Endothelial cell of umbilical vein (primary cell): Measurements from ENCODE around the gene TNFRSF8. TPM values are rescaled to one million over a fixed set of nuclear protein-coding genes. Genes with fewer than 3 reads are reported as not detected.

Source experiments
- BruUV-seq: library from RNA; stranded (reverse); fragments of 400-500 nt; replicated peaks from 2 replicates; lab custom pipeline; 2021; lab: Mats Ljungman, UMichigan
- CTCF ChIA-PET: fragments of 300-600, 350-600 bp; sonication (Branson Sonifier 250); formaldehyde crosslinking; loops from one replicate; lab custom pipeline; 2021; ENCODE audit warnings: antibody characterized with exemption, inconsistent platforms; lab: Charles Lee
- POLR2A ChIA-PET: fragments of 300-600, 350-600 bp; sonication (Branson Sonifier 250); formaldehyde crosslinking; loops from one replicate; lab custom pipeline; 2021; ENCODE audit warnings: antibody characterized with exemption, inconsistent platforms; lab: Charles Lee
- DNase-seq: peaks from one replicate; pipeline ENCODE4 v3.0.0-alpha.2; 2011; ENCODE audit warnings: low read depth, low spot score
- FAIRE-seq: peaks from 2 replicates; lab custom pipeline; 2011; peaks lifted over from hg19 to GRCh38; lab: Jason Lieb, UNC
- H2AFZ ChIP-seq: 2 replicates; pipeline ENCODE4 v1.6.0; 2012; ENCODE audit warnings: low read depth, low read length, control low read depth, inconsistent platforms
- H3K27ac ChIP-seq: 2 replicates; pipeline ENCODE4 v1.5.1; 2011; ENCODE audit warnings: low read depth, mild to moderate bottlenecking, control low read depth, low read length, moderate library complexity; ENCODE audit not compliant: insufficient read depth
- H3K27me3 ChIP-seq, 2 experiments: 2 replicates each; pipeline versions ENCODE4 v1.6.0 to v1.6.1; 2011; ENCODE audit warnings: low read length in 2 of 2, mixed read lengths in 1 of 2; ENCODE audit not compliant: control insufficient read depth in 2 of 2, insufficient read depth in 2 of 2
- H3K36me3 ChIP-seq, 2 experiments: 2 replicates in 1 of 2; 3 replicates in 1 of 2; pipeline ENCODE4 v1.5.1; 2011; ENCODE audit warnings: low read length in 2 of 2, mild to moderate bottlenecking in 1 of 2, moderate library complexity in 1 of 2; ENCODE audit not compliant: control insufficient read depth in 2 of 2, insufficient read depth in 2 of 2; ENCODE audit errors: extremely low read depth in 1 of 2
- H3K4me1 ChIP-seq: 3 replicates; pipeline ENCODE4 v1.5.1; 2011; ENCODE audit warnings: mild to moderate bottlenecking, low read length; ENCODE audit not compliant: control insufficient read depth, insufficient read depth; ENCODE audit errors: extremely low read depth
- H3K4me2 ChIP-seq: 2 replicates; pipeline ENCODE4 v1.6.1; 2011; ENCODE audit warnings: low read length, control low read depth, mixed read lengths; ENCODE audit not compliant: insufficient read depth
- H3K4me3 ChIP-seq, 3 experiments: fragments of 200-600 bp in 1 of 3; sonication (generic), shearing (Covaris generic) in 1 of 3; replicated peaks in 1 of 3; 2 replicates each; pipeline ENCODE4 v1.5.1; 2011 to 2016; ENCODE audit warnings: control low read depth in 3 of 3, low read length in 3 of 3, mild to moderate bottlenecking in 2 of 3, inconsistent platforms in 1 of 3, low read depth in 1 of 3, moderate library complexity in 1 of 3; ENCODE audit not compliant: insufficient read depth in 1 of 3
- H3K79me2 ChIP-seq: 2 replicates; pipeline ENCODE4 v1.6.0; 2012; ENCODE audit warnings: low read length, inconsistent platforms; ENCODE audit not compliant: control insufficient read depth, insufficient read depth
- H3K9ac ChIP-seq: replicated peaks from 2 replicates; pipeline ENCODE3; 2011; ENCODE audit warnings: low read length, control low read depth; ENCODE audit not compliant: insufficient read depth; ENCODE audit errors: extremely low read depth
- H3K9me1 ChIP-seq: replicated peaks from 3 replicates; pipeline ENCODE4 v1.6.0; 2011; ENCODE audit warnings: mild to moderate bottlenecking, low read length; ENCODE audit not compliant: control insufficient read depth, insufficient read depth; ENCODE audit errors: extremely low read depth
- H3K9me3 ChIP-seq: replicated peaks from 2 replicates; pipeline ENCODE4 v1.5.1; 2012; ENCODE audit warnings: low read length, inconsistent platforms; ENCODE audit not compliant: control insufficient read depth, insufficient read depth
- H4K20me1 ChIP-seq: replicated peaks from 2 replicates; pipeline ENCODE3; 2011; ENCODE audit warnings: mild to moderate bottlenecking, low read length; ENCODE audit not compliant: control insufficient read depth, insufficient read depth; ENCODE audit errors: extremely low read depth
- EZH2 ChIP-seq: IDR thresholded peaks from 2 replicates; pipeline ENCODE4 v1.6.1; 2012; ENCODE audit warnings: borderline replicate concordance, low read depth, mild to moderate bottlenecking, moderate library complexity, low read length, inconsistent platforms; ENCODE audit not compliant: severe bottlenecking
- FOS ChIP-seq: IDR thresholded peaks from 2 replicates; pipeline ENCODE4 v1.6.1; 2011; ENCODE audit warnings: mild to moderate bottlenecking, low read length, moderate library complexity, borderline replicate concordance; ENCODE audit not compliant: insufficient read depth
- GATA2 ChIP-seq: IDR thresholded peaks from 2 replicates; pipeline ENCODE4 v1.7.0; 2011; ENCODE audit warnings: low read depth, mild to moderate bottlenecking, moderate library complexity, mixed read lengths, low read length; ENCODE audit not compliant: insufficient read length, insufficient read depth
- JUN ChIP-seq: IDR thresholded peaks from 2 replicates; pipeline ENCODE4 v1.6.1; 2011; ENCODE audit warnings: borderline replicate concordance, low read depth; ENCODE audit not compliant: insufficient read length, insufficient read depth
- MAX ChIP-seq: IDR thresholded peaks from 2 replicates; pipeline ENCODE4 v1.6.1; 2011; ENCODE audit not compliant: insufficient read depth, insufficient read length
- MYC ChIP-seq: IDR thresholded peaks from one replicate; pipeline ENCODE4 v1.6.1; 2011; ENCODE audit warnings: mild to moderate bottlenecking, low read depth, low read length
- POLR2A ChIP-seq: IDR thresholded peaks from 2 replicates; pipeline ENCODE4 v1.6.1; 2012; ENCODE audit warnings: low read depth, mild to moderate bottlenecking, control low read depth, low read length
- POLR2AphosphoS5 ChIP-seq: IDR thresholded peaks from 2 replicates; pipeline ENCODE4 v1.6.1; 2012; ENCODE audit warnings: low read depth, mild to moderate bottlenecking, control low read depth, low read length, moderate library complexity; ENCODE audit not compliant: insufficient read depth
- dilution Hi-C: fragments of 300-500 bp; cut with MboI; formaldehyde crosslinking; loops from one replicate; pipeline ENCODE4 v1.15.0; 2019; ENCODE audit warnings: low sequenced_read_pairs; ENCODE audit not compliant: extremely low pct_ligation_motif_present
- intact Hi-C: fragments of 100-400 bp; cut with micrococcal nuclease; formaldehyde crosslinking; loops from one replicate; pipeline ENCODE4 v1.10.0; 2022
- polyA plus RNA-seq, 4 experiments: library from polyadenylated mRNA; depleted of rRNA in 3 of 4; stranded (reverse) in 3 of 4; unstranded in 1 of 4; fragments of >200 nt; gene quantifications; 2 replicates each; pipeline versions ENCODE4 v1.2.1 to v1.2.3, GENCODE V29; 2011 to 2012; ENCODE audit warnings: missing spikeins in 1 of 4
- total RNA-seq: library from RNA; stranded (reverse); gene quantifications from 2 replicates; pipeline ENCODE4 v1.2.3, GENCODE V29; 2021
- TF ChIP-seq, protein P1 (sequence below), 2 donors: IDR thresholded peaks; 1 replicate in 1 of 2; 2 replicates in 1 of 2; pipeline ENCODE4 v1.5.1; 2011; ENCODE audit warnings: low read length in 2 of 2, mild to moderate bottlenecking in 2 of 2, moderate library complexity in 2 of 2, control low read depth in 1 of 2, inconsistent platforms in 1 of 2, low read depth in 1 of 2; ENCODE audit not compliant: insufficient read depth in 1 of 2; ENCODE audit errors: extremely low read depth in 1 of 2

Gene TNFRSF8
- total and polyA plus RNA-seq, 2 donors (not counting 3 experiments of a cell fraction or from before 2014, with no cell fraction given), result 0.47 TPM; not detected in 1

- POLR2A ChIA-PET, result interaction anchor here (0.5 kb wide), 1 partner anchor 261 kb away, joined by 4 read pairs; no protein-coding TSS in a partner anchor
- intact Hi-C loops, result no loop called here
- no peak overlapping the region for H2AFZ ChIP-seq
Measured at GRCh38 chr1:12170263-12170671, 107.2 kb downstream of the TNFRSF8 start.

More at GRCh38 chr1:12170263-12170671, 107.2 kb downstream of the TNFRSF8 start:
- DNase-seq, result no peak
- H3K36me3 ChIP-seq, result peaks cover 0 to 3% of the 10 kb centered on the region in 2 experiments
- H3K9me1 ChIP-seq, result no peaks in the 10 kb centered on the region
- H3K4me3 ChIP-seq, result no peak overlapping the region
- H3K4me1 ChIP-seq, result peaks cover 34% of the 10 kb centered on the region
- no peaks in the 10 kb centered on the region for H4K20me1 ChIP-seq
- no peaks in the 10 kb centered on the region for H3K27me3 ChIP-seq
- H3K4me2 ChIP-seq, result no peak overlapping the region
- TF ChIP-seq MYC, result no peak
- TF ChIP-seq POLR2AphosphoS5, result no peak
- no peak for TF ChIP-seq GATA2
- no peak for TF ChIP-seq MAX
- TF ChIP-seq FOS, result no peak
- TF ChIP-seq, protein P1, sequence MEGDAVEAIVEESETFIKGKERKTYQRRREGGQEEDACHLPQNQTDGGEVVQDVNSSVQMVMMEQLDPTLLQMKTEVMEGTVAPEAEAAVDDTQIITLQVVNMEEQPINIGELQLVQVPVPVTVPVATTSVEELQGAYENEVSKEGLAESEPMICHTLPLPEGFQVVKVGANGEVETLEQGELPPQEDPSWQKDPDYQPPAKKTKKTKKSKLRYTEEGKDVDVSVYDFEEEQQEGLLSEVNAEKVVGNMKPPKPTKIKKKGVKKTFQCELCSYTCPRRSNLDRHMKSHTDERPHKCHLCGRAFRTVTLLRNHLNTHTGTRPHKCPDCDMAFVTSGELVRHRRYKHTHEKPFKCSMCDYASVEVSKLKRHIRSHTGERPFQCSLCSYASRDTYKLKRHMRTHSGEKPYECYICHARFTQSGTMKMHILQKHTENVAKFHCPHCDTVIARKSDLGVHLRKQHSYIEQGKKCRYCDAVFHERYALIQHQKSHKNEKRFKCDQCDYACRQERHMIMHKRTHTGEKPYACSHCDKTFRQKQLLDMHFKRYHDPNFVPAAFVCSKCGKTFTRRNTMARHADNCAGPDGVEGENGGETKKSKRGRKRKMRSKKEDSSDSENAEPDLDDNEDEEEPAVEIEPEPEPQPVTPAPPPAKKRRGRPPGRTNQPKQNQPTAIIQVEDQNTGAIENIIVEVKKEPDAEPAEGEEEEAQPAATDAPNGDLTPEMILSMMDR (IDR thresholded peaks at IDR 0.05; ENCODE audit: extremely low read depth in 1 of 2, insufficient read depth in 1 of 2, low read depth in 1 of 2, low read length in 2 of 2), result no peak
- TF ChIP-seq EZH2, result no peak
- TF ChIP-seq JUN, result no peak
- TF ChIP-seq POLR2A, result no peak
- no peak for FAIRE-seq
- no peaks in the 10 kb centered on the region for H3K9me3 ChIP-seq
- dilution Hi-C loops, result no loop called here
- no peak overlapping the region for H3K27ac ChIP-seq
- no peak overlapping the region for H3K9ac ChIP-seq
- BruUV-seq, result no TSS peak
- peaks cover 46% of the 10 kb centered on the region for H3K79me2 ChIP-seq
- CTCF ChIA-PET, result interaction anchor here (1.1 kb wide), 1 partner anchor 37 kb away, joined by 3 read pairs; no protein-coding TSS in a partner anchor
